Activated CD4-positive, alpha-beta T cell treated with anti-CD3 and anti-CD28 coated beads for 1 hour (primary cell): ENCODE results near the gene CDC37L1.

Experiments
- DNase-seq: peaks from one replicate; pipeline ENCODE4 v3.0.0-alpha.2; 2020

CDC37L1 gene

GRCh38 chr9:4669890-4670289 lies 9.5 kb upstream of the CDC37L1 start:
- DNase-seq, result no peak

GRCh38 chr9:4670591-4670990 lies 8.8 kb upstream of the CDC37L1 start:
- DNase-seq, result no peak

GRCh38 chr9:4671737-4672136 lies 7.6 kb upstream of the CDC37L1 start:
- no peak for DNase-seq

DNA sequence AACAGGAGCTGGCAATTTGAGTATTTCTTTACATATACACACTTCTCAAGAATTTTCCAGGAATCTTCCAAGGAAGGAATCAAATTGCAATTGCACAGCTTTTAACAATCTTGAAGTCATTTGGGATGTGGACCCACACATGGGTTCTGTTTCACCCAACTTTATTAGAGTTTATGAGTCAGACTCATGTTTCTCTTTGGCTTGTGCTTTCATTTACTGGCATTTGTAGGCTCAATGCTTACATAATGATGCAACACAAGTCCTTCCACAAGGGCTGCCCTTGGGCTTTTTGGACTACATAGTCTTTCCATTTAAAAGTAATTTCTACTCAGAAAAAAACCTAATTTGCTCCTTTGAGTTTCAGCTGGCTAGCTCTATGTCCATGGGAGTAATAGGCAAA lies 4.6 kb upstream of the CDC37L1 start:
- no peak for DNase-seq

DNA sequence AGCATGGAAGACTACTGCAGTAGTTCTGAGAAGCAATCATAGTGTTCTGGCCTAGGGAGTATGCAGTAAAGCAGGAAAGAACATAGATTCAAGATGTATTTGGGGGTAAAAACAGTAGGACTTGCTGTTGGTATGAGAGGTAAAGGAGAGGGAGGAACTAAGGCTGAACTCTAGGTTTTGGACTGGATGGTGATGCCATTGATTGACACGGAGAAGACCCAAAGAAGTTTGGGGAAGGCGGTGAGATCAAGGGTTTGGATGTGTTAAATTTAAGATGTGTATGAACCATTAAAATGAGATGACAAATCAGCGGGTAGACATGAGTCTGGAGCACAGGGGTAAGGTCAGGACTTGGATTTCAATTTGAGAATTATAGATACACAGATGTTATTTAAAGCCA lies 2.0 kb upstream of the CDC37L1 start:
- DNase-seq, result no peak

DNA sequence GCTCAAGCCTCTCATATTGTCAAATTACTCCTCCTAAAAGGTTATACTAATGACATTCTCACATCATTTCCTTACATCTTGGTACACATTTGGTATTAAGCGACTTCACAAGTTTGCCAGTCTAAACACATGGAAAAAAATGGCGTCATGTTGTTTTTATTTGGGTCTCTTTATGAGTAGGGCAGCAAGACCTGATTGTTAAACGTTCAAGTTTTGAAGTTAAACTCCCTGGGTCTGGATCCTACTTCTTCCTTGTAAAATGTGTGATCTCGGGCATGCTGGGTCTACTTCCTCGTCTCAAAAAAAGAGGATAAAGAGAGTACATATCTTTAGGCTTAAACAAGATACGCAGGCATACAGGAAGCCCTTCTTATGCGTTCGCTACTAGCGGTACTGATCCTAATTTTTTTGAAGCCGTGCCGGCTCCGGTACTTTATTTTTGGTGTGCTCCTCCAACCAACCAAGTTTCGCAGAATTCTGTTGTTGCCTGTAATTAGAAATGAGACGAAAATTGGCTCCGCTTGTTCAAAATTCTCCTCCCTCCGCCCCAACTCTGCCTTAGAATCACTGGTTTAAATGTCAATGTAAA lies 596 bp upstream of the CDC37L1 start:
- DNase-seq, result no peak

GRCh38 chr9:4680173-4680525 lies 780 bp downstream of the CDC37L1 start:
- DNase-seq, result no peak

DNA sequence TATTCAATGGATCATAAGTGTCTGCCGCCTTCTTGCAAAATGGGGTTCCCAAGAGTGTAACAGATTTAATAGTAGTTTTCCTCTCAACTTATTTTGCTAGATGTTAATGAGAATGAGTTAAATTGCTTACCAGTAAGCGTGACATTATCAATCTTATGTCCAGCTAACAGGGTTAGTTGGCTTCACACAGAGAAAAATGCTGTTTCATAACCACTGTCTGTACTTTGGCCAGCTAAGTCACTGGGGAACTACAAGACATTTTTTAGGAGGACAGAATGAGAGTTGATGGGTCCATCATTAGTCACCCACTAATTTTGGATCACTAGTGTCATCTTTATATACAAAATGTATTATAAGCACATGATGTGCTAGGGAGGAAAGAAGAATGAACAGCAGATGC lies 1.4 kb downstream of the CDC37L1 start:
- no peak for DNase-seq

GRCh38 chr9:4684820-4685219 lies 5.5 kb downstream of the CDC37L1 start:
- no peak for DNase-seq

DNA sequence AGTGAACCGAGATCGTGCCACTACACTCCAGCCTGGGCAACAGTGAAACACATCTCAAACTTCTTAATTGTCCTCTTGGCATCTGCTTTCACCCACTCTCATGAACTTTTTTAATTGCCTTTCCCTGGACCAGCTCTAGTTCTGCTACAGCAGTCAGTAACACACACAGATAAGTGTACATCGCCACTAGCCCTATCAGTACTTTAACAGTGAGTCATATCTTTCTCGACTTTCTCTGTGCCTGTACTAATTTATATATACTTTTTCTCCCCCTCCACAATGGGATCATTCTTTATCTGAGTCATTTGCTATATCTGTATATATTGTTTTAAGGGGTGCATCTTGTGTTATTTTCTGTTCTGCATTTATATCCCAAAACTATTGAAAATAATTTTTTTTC lies 6.7 kb downstream of the CDC37L1 start:
- no peak for DNase-seq

DNA sequence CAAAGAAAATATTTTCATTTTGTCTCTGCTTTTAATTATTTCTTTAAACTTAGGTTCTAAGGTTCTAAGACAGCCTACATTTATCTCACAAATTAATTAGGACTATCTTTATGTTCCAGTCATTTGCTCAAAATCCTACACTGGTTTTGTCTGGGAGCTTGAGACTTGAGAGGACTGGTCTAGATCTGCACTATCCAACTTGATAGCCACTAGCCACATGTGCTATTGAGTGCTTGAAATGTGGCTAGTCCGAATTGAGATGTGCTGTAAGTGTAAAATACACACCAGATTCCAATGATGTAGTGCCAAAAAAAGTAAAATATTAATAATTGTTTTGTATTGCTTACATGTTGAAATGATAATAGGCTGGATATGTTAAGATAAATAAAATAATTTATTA lies 7.2 kb downstream of the CDC37L1 start:
- DNase-seq, result no peak

DNA sequence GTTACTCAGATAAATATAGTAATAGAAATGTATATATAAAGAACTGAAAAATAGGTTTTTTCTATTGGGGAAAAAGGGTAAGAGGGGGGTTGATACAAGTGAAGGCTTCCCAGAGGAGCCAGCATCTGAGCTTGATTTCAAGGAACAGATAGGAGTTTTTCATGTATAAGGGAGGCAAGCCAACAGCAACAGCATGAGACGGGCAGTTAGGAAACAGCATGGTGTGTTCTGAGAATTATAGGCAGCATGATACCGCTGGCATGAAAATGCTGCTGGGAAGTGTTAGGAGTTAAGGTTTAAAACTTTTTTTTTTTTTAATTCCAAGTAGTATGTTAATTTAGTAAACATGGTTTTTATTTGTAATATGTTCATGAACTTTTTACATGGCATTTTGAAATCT lies 9.7 kb downstream of the CDC37L1 start:
- no peak for DNase-seq

- DNase-seq, result no peak
These were observed 10.3 kb downstream of the CDC37L1 start for GRCh38 chr9:4689687-4690104.

DNA sequence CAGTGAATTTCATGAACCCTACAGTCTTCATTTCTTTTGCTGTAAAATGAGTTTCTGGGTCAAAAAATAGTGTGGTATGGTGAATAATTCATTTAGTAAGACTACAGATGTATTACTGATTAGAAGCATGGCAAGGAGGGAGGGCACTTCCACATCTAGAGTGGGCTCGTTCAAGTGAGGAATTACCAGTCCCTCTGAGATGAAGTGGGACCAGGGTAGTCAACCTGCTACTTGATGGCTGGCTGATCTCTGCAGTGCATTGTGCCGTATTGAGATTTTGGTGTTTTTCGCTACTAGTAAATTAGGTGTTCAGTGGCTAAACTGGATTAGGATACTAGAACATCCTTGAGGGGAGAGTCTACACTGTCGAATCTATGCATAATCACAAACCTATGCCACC lies 10.8 kb downstream of the CDC37L1 start:
- no peak for DNase-seq

GRCh38 chr9:4691795-4692194 lies 12.4 kb downstream of the CDC37L1 start:
- no peak for DNase-seq

DNA sequence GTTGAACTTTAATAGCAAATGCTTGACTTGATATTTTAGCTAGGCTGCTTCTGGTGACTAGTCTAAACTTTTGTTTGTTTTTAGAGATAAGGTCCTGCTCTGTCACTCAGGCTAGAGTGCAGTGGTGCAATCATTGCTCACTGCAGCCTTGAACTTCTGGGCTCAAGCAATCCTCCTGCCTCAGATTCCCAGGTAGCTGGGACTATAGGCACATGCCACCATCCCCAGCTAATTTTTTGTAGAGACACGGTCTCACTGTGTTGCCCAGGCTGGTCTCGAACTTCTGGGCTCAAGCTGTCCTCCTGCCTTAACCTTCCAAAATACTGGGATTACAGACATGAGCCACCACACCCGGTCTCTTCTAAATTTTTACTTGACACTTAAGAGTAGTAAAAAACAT lies 20.7 kb downstream of the CDC37L1 start:
- no peak for DNase-seq

DNA sequence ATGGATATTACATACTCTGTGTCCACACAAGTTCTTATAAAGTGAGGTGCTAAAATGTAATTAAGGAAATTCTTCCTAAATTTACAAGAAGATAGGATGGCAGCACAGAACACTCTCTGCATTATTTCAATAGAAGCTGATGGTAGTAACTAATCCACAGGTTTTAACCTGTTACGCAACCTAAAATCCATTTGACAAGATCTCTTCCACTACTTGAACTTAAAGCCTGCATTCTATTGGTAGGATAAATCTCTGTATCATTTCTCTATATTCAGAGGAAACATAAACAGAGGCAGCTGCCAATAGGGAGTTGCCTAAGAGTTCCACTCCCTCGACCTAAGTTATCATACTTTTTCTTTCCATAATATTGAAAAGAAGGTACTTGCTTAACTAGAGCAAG lies 21.6 kb downstream of the CDC37L1 start:
- no peak for DNase-seq

GRCh38 chr9:4701526-4701925 lies 22.2 kb downstream of the CDC37L1 start:
- no peak for DNase-seq

DNA sequence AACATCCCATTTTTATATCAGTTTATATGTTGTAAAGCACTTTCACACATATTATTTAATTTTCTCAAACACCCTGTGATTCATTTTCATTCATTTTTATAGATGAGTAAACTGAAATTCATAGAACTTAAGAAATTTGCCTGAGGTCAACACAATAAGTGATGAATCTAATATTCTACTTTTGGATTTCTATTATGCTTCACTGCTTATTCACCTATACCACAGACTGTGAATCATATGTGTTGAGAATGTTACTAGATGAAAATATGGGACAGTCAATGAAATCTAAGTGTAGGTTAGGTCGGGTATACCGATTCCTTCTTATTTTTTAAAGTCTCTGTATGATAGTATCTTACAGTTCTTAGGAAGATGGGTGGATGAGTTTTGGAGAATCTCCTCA lies 24.8 kb downstream of the CDC37L1 start:
- DNase-seq, result no peak

GRCh38 chr9:4706021-4706420 lies 26.7 kb downstream of the CDC37L1 start:
- no peak for DNase-seq

- DNase-seq, result no peak
These were observed 27.7 kb downstream of the CDC37L1 start for GRCh38 chr9:4706971-4707622.

DNA sequence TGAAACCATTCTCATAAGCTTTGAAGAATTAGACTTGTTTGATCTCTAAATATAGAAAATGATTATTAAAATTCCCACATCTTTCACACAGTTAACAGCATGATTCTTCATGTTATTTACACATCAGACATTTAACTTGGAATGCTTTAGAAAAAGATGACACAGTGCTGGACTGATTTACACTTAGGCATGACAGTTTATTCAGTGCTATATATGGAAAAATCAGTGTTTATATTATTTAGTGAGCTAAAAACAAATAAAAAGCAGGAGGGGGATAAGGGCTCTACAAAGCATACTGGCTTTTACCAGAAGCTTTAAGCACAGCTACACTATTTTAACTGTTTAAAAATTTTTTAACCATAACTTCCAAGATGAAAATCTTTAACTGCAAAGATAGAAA lies 30.0 kb downstream of the CDC37L1 start:
- DNase-seq, result no peak

GRCh38 chr9:4713849-4714248 lies 34.5 kb downstream of the CDC37L1 start:
- DNase-seq, result no peak

GRCh38 chr9:4714266-4715016 lies 35.1 kb downstream of the CDC37L1 start:
- no peak for DNase-seq

DNA sequence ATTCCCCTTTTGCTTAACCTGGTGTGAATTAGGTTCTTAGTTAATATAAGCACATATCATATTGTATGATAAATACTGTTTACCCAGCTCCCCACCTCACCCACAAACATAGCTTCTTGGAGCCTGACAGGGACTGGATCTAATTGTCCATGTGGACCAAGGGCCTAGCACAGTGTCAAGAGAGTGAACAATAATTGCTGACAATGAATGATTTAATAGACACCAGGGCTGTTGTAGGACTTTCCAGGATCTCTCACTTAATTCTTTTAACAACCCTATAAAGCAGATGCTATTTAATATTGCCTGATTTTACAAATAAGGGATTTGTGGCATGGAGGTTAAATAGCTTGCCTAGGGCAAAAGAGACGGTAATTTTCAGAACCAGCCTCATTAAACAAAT lies 36.8 kb downstream of the CDC37L1 start:
- no peak for DNase-seq
